DND-41 (cell line): ENCODE measurements around the gene SYTL2.

Experiments used
- ATAC-seq: fragments of 200-7000 bp; cut with Tn5 transposase; 3 replicates; pipeline ENCODE4 v1.9.1; 2021; ENCODE audit warnings: low read depth; ENCODE audit not compliant: insufficient read depth
- DNase-seq: peaks from one replicate; pipeline ENCODE4 v3.0.0-alpha.2; 2020
- H2AFZ ChIP-seq: 2 replicates; pipeline ENCODE4 v1.6.0; 2012; ENCODE audit warnings: low read depth, low read length
- H3K27ac ChIP-seq: 2 replicates; pipeline ENCODE4 v1.5.1; 2012; ENCODE audit warnings: low read length, inconsistent platforms
- H3K27me3 ChIP-seq: fragments of 200-600 bp; sonication (generic); 2 replicates; pipeline ENCODE4 v1.6.0; 2012; ENCODE audit warnings: low read length, mild to moderate bottlenecking, inconsistent platforms; ENCODE audit not compliant: insufficient read depth, poor library complexity
- H3K36me3 ChIP-seq: 2 replicates; pipeline ENCODE4 v1.5.1; 2012; ENCODE audit warnings: low read length, inconsistent platforms; ENCODE audit not compliant: insufficient read depth
- H3K4me1 ChIP-seq: 2 replicates; pipeline ENCODE4 v1.5.1; 2012; ENCODE audit warnings: mild to moderate bottlenecking, low read length; ENCODE audit not compliant: insufficient read depth
- H3K4me2 ChIP-seq: 2 replicates; pipeline ENCODE4 v1.6.0; 2012; ENCODE audit warnings: mild to moderate bottlenecking, moderate library complexity, low read length, inconsistent platforms; ENCODE audit not compliant: insufficient read depth
- H3K4me3 ChIP-seq, 2 experiments: fragments of 200-600 bp in 1 of 2; shearing (Covaris generic) in 1 of 2; 2 replicates each; pipeline ENCODE4 v1.5.1; 2012 to 2016; ENCODE audit warnings: inconsistent platforms in 2 of 2, low read length in 2 of 2, mild to moderate bottlenecking in 2 of 2, low read depth in 1 of 2, moderate library complexity in 1 of 2
- H3K79me2 ChIP-seq: 2 replicates; pipeline ENCODE4 v1.6.0; 2012; ENCODE audit warnings: low read length, inconsistent platforms; ENCODE audit not compliant: insufficient read depth
- H3K9ac ChIP-seq: 2 replicates; pipeline ENCODE4 v1.6.0; 2012; ENCODE audit warnings: low read depth, mild to moderate bottlenecking, inconsistent platforms, low read length, moderate library complexity
- H3K9me3 ChIP-seq: 2 replicates; pipeline ENCODE4 v1.5.1; 2012; ENCODE audit warnings: low read length, moderate library complexity, mild to moderate bottlenecking, inconsistent platforms; ENCODE audit not compliant: insufficient read depth, severe bottlenecking
- H4K20me1 ChIP-seq: 2 replicates; pipeline ENCODE4 v1.6.0; 2012; ENCODE audit warnings: low read length; ENCODE audit not compliant: insufficient read depth
- EZH2 ChIP-seq: IDR thresholded peaks from 3 replicates; pipeline ENCODE4 v1.6.1; 2012; ENCODE audit warnings: borderline replicate concordance, low read depth, mild to moderate bottlenecking, moderate library complexity, low read length, inconsistent platforms; ENCODE audit not compliant: severe bottlenecking
- TF ChIP-seq, protein P1 (sequence below): IDR thresholded peaks from 2 replicates; pipeline ENCODE4 v1.5.1; 2012; ENCODE audit warnings: borderline replicate concordance, low read length, moderate library complexity, mild to moderate bottlenecking; ENCODE audit not compliant: poor library complexity, severe bottlenecking; ENCODE audit errors: extremely low read depth

The SYTL2 gene

DNA sequence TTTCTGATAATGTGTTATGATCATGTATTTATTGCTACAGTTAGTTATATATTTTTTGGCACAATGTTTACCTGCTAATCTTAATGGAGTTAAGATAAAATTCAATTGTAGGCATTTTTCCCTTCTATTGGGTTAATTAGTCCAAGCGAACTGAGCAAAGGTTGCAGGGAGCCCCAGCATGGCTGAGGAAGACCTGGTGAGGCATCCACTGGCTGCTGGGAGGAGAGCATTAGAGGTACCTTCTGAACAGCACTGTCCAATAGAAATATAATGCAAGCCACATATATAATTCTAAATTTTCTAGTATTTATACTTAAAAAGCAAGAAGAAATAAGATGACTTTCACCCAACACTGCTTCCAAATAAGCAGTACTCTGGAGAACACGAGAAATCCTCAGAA is 163.9 kb downstream of the SYTL2 start:
- H3K9me3 ChIP-seq: no peaks in the 10 kb centered on the region
- H3K4me3 ChIP-seq: peak overlapping the region; percentile 72 to 83; a peak in 3 of 4 replicates
- TF ChIP-seq, protein P1, sequence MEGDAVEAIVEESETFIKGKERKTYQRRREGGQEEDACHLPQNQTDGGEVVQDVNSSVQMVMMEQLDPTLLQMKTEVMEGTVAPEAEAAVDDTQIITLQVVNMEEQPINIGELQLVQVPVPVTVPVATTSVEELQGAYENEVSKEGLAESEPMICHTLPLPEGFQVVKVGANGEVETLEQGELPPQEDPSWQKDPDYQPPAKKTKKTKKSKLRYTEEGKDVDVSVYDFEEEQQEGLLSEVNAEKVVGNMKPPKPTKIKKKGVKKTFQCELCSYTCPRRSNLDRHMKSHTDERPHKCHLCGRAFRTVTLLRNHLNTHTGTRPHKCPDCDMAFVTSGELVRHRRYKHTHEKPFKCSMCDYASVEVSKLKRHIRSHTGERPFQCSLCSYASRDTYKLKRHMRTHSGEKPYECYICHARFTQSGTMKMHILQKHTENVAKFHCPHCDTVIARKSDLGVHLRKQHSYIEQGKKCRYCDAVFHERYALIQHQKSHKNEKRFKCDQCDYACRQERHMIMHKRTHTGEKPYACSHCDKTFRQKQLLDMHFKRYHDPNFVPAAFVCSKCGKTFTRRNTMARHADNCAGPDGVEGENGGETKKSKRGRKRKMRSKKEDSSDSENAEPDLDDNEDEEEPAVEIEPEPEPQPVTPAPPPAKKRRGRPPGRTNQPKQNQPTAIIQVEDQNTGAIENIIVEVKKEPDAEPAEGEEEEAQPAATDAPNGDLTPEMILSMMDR: no peak
- TF ChIP-seq EZH2: no peak
- H3K36me3 ChIP-seq: peaks cover 8% of the 10 kb centered on the region; the same call in 1 of the 2 replicates
- H3K4me2 ChIP-seq: peak overlapping the region; percentile 65
- ATAC-seq (no peak), DNase-seq (no peak)
- peak overlapping the region; percentile 80 for H3K27ac ChIP-seq
- no peaks in the 10 kb centered on the region; the same call in 1 of the 2 replicates for H4K20me1 ChIP-seq
- no peaks in the 10 kb centered on the region for H3K27me3 ChIP-seq
- peak overlapping the region; percentile 85 for H2AFZ ChIP-seq
- peaks cover 30% of the 10 kb centered on the region for H3K4me1 ChIP-seq
- peaks cover 33% of the 10 kb centered on the region for H3K79me2 ChIP-seq
- peak overlapping the region; percentile 58 for H3K9ac ChIP-seq
